ENCODE measurements around the gene ZFHX3.

ZFHX3 gene

DNA sequence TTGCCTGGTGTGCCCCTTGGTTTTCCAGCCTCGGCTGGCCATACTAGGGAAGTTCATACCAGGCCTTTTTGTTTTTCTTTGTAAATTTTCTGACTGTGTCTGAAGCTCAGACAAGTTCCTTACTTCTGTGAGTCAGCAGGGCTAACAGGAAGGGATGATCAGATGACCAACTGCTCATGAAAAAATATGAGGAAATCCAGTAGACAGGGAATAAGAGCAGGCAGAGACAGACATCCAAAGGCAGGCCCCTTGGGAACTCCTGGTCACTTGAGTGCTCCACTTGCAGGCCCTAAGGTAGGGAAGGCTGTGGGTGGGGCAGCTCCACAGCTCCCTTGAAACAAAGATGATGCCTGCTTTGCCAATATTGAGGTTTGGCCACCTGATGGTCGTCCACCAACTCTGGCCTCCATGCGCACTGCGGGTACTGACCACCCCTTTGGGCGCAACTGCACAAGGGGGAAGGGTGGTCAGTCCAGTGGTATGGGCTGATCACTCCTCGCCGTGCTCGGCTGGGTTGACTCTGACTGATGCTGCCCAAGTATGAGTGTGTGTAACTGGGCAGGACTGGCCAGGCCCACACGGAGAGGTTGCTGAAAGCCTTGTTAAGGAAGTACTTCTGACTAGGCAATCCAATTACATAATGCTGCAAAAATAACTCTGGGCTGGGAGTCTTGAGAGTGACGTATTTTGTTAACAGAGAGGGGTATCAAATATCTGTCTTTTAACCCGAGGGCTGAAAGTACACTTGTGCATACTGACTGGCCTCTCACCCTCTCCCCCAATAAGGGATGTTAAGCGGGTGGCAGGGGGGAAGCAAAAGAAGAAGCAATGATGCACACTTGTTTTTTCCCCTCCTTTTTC, 20.8 kb upstream of the ZFHX3 start:
- DNase-seq (ENCODE audit: low read depth) = peak; percentile 72

DNA sequence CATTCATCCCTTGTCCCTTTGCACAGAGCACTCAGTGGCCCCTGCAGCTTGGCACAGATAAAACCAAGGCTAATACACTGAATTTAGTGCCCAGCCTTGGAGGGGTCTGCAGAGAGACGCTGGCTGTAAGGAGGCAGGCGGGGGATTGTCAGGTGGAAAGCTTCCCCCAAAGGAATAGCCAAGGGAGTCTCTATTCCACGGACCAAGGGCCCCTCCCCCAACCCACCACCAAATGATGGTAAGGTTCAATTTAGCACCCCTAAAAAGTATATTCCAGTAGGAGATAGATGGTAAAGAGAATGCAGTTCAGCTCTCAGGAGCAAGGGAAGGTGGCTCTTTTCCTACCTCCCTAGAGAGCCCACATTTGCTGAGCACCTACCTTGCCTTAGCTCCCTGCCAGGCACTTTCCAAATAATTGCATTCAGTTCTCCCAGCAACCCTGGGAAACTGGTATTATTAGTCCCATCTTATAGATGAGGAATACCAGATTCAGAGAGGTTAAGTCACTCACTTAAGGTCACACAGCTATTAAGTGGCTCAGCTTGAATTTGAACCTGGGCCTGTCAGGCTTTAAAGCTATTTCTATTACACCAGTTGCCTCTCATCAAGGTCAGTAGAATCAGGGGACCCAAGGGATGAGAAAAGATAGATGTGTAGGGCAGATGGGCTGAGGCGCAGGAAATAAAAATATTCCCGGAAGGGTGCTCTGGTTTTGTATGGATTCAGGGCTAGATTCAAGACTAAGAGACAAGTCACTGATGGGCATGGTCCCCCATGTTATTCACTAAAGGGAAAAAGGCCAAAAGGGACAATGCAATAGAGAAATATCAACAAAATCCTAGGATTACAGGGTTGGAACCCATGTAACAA, 20.0 kb upstream of the ZFHX3 start:
- DNase-seq (ENCODE audit: low read depth) = no peak

DNA sequence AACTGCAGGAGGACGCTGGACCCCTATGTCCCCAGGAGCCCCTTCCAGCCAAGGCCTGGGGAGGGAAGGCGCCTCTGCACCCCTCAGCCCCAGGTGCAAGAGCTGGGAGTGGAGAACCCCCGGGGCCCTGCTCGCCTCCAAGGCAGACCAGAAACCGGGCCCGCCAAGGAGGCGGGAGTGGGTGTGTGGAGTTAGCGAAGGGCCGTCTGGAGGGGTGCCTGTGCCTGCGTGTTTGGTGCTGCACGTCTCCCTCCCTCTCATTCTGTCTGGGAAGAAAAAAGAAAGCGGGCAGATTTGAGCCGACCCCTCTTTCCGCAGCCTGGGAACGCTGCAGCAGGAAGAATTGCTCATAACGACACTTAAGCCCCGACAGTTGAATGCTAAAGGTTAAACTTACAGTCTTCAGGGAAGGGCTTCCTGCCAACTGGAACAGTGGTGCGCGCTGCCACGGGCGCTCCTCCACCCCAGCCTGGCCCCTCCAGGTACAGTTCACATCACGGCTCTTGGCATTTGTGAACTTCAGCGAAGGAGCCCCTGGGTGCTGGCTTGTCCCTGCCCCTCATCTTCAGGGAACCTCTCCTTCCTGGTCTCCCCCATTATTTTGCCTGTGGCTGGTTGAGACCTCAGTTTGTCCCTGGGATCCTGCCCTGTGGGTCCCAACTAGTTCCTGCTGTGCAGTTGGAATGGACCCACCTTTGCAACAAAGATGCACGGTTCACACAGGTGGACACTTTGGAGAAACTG, 19.2 kb upstream of the ZFHX3 start:
- DNase-seq (ENCODE audit: low read depth) = no peak

- no peak for DNase-seq (ENCODE audit: low read depth)
Measured at GRCh38 chr16:73066331-73066926, 18.5 kb upstream of the ZFHX3 start.

DNA sequence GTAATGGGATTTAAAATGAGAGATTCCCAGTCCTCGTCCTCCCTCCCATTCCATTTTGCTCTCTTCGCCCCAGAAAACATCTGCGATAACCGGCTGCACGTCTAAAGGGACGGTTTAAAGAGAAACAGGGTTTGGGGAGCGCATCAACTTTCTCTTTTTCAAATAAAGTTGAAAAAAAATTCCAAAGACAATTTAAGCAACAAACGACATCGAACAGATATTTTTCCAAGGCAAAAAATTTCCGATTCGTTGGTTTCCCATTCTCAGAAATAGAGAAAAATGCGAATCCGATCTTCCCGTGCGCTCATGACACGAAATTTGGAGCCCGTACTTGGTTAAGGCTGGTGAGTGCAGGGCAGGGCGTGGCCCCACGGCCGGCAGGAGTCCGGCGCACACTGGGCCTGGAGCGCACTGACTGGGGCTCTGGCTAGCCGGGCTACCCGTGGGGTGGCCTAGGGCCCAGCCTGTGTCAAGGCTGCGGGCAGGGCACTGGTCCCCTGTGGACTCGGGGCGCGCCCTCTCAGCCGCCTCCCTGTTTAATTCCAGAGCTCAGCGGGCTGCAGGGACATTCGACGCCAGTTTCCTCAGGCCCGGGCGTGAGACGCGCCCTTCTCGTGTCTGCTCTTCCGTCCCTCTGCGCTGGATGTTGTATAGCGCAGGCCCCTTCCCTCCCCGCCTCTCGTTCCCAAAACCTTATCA, 17.9 kb upstream of the ZFHX3 start:
- DNase-seq (ENCODE audit: low read depth) = no peak

DNA sequence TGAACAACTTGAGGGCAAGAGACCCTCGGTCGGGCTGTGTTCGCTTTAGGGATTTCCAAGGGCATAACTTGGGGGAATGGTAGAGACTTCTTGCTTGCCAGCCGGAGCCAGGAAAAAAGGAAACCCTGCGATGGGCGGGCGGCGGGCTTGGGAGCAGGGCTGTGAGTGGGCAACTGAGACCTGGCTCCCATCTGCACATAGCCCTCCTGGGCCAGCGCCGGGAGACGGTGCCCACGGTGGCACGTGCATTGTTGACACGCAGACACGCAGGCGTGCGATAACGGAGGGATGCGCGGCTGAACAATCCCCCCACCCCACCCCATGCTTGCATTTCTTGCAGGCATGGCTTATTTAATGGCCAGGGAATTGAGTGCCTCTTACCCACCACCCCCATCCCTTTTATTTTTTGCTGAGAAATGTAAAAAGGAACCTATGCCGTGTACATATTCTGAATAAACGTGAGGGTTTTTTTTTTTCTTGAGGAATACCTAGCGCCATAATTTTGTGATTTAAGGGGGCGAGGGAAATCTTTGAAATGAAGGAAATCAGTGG, 17.1 kb upstream of the ZFHX3 start:
- DNase-seq (ENCODE audit: low read depth) = no peak

GRCh38 chr16:73064212-73064993, 16.5 kb upstream of the ZFHX3 start:
- no peak for DNase-seq (ENCODE audit: low read depth)

DNA sequence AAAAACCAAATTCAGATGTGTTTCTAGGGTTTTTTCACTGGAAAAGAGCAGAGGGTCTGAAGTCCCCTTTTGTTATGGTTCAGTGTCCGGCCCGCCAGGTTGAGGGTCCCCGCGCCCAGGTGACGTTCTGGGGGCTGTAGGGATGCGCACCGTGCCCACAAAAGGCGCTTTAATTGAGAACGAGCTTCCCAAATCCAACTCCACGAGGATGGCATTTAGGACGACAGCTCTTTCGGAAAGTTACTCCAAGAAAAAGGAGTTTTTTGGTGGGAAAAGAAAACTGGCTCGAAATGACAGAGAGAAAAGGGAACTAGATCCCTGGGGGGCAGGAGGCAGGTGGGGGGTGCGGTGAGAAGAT, 15.9 kb upstream of the ZFHX3 start:
- no peak for DNase-seq (ENCODE audit: low read depth)

GRCh38 chr16:73062743-73063733, 15.1 kb upstream of the ZFHX3 start:
- no peak for DNase-seq (ENCODE audit: low read depth)

- DNase-seq (ENCODE audit: low read depth) = no peak
Measured at GRCh38 chr16:73062001-73062616, 14.2 kb upstream of the ZFHX3 start.

GRCh38 chr16:73060892-73061490, 13.1 kb upstream of the ZFHX3 start:
- no peak for DNase-seq (ENCODE audit: low read depth)

GRCh38 chr16:73059779-73060615, 12.1 kb upstream of the ZFHX3 start:
- no peak for DNase-seq (ENCODE audit: low read depth)

- DNase-seq (ENCODE audit: low read depth) = no peak
Measured at GRCh38 chr16:73058616-73059409, 10.9 kb upstream of the ZFHX3 start.

- DNase-seq (ENCODE audit: low read depth) = no peak
Measured at GRCh38 chr16:73058221-73058615, 10.3 kb upstream of the ZFHX3 start.

- DNase-seq (ENCODE audit: low read depth) = no peak
Measured at GRCh38 chr16:73057291-73058210, 9.6 kb upstream of the ZFHX3 start.

Data from HS-5 (cell line).